ENCODE measurements around the gene DBI.

DNA sequence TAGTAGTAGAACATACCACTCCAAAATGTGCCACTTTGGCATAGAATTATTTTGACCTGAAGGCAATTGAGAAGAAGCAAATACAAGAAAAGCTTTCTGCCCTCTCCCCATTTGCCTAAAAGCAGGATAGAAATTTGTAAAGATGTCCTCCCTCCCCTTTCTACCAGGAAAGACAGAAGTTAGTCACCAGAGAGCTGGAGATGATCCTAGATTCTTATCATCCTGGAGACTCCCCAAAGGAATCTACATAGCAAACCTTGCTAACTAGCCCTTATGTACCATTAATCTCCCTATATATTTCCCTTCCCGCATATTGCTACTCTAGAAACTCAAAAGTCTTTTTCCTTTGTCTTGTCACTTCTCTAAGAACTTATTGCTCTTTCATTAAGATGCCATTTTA, 52.3 kb downstream of the DBI start:
- TF ChIP-seq, protein P1, sequence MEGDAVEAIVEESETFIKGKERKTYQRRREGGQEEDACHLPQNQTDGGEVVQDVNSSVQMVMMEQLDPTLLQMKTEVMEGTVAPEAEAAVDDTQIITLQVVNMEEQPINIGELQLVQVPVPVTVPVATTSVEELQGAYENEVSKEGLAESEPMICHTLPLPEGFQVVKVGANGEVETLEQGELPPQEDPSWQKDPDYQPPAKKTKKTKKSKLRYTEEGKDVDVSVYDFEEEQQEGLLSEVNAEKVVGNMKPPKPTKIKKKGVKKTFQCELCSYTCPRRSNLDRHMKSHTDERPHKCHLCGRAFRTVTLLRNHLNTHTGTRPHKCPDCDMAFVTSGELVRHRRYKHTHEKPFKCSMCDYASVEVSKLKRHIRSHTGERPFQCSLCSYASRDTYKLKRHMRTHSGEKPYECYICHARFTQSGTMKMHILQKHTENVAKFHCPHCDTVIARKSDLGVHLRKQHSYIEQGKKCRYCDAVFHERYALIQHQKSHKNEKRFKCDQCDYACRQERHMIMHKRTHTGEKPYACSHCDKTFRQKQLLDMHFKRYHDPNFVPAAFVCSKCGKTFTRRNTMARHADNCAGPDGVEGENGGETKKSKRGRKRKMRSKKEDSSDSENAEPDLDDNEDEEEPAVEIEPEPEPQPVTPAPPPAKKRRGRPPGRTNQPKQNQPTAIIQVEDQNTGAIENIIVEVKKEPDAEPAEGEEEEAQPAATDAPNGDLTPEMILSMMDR (IDR thresholded peaks at IDR 0.05), result no peak
- TF ChIP-seq POLR2A (IDR thresholded peaks at IDR 0.05), result no peak

Data from heart left ventricle (tissue), 13 donors.